HL-60/S4 (cell line): ENCODE data around the gene CHMP2A.
"Not testable (repeated sequence)": the region's sequence is repeated elsewhere in the genome, so short reads cannot be mapped to it uniquely, and the experiment has no call there.

Experiments used
- in situ Hi-C: fragments of 300-500 bp; cut with MboI; formaldehyde crosslinking; loops from 2 replicates; pipeline ENCODE4 v1.14.3; 2022; ENCODE audit warnings: low sequenced_read_pairs

CHMP2A gene

DNA sequence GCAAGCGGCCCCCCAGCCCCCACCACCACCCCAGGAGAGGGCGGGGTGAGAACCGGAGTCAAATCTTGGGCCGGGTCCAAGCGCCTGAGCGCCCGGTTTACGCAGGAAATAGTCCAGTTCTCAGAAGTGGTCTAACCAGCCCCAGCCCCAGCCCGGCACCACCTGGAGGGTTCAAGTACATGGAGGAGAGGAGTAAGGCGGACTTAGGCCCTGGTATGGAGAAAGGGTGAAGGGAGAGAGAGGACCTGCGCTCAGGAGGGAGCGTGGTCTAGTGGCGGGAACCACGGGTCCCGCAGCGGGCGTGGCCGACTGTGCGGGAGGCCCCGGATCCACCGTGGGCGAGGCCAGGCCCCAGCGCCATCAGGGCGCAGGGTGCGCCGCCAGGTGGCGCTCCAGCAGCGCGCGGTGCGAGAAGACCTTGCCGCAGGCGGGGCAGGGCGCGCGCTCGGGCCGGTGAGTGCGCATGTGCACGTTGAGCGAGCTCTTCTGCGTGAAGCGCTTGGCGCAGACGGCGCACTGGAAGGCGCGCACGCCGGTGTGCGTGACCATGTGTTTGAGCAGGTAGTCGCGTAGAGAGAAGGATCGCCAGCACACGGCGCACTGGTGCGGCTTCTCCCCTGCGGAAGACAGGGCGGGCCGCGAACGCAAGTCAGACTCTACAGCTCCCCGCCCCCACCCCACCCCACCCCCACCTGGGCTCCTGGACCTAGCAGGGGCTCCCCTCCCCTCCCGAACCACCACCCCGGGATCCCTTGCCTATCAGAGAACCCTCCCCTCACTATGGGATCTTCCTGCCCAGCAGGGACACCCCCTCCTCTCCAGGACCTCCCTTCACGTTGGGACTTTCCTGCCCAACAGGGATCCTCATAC is 41.0 kb downstream of the CHMP2A start:
- in situ Hi-C loops: no loop called here

DNA sequence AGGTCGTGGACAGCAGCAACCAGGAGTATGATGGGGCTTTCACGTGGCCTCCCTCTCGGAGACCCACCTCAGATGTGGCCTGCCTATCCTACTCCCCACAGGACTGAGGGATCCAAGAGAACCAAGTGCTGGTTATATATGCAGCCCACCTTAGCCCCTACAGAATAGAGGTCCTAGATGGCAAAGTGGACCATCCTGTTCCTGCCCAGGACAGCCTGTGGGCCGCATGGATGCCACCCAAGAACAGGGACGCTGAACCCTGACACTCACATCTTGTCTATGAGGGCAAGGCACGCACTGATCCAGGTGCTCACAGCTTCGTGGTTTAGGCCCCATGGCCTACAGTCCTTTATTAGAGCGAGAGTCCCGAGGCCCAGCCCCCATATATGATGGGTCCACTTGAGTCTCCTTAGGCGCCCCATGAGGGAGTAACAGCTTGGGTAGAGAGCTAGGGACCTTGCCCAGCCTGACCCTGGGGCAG is 41.7 kb downstream of the CHMP2A start:
- in situ Hi-C loops: no loop called here

DNA sequence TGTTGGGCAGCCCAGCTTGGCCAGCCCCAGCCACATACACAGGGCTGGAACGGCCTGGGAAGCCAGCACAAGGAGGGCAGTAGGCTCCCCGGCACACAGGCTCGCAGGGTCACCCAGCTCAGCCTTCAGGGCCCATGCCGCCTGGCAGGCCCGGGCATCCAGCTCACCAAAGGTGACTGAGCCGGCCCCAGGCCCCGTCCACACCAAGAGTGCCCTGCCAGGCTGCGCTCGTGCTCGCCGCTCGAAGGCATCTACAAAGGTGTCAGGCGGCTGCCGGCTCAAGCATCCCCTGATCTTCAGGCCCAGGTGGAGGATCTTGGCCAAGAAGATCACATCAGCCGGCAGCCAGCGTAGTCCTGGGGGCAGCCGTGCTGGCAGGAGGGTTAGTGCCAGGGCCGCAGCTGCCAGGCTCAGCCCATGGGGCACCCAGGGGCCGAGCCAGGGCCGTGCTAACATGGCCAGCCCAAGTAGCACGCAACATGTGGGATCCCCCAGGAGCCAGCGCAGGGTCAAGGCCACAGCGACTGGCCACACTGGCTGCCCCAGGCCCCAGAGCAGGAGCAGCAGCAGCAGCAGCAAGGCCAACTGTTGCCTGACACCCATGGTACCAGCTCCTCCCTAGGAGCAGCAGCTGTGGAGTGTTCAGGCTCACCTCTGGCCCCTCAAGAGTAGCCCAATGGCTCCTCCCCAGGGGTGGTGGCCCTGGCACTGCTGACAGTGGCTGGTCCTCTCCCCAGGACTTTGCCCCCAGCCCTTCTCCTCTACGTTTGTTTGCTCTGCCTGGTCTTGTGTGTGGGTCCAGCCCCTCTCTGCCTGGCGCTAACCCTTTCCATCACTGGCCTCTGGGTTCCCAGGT is 43.3 kb downstream of the CHMP2A start, which contains the start of gene SLC27A5:
SLC27A5 (minus strand) TSS at position 640 of the 856 bp plus-strand sequence; CDS start at position 603, 37 bp downstream.
- in situ Hi-C loops: no loop called here

DNA sequence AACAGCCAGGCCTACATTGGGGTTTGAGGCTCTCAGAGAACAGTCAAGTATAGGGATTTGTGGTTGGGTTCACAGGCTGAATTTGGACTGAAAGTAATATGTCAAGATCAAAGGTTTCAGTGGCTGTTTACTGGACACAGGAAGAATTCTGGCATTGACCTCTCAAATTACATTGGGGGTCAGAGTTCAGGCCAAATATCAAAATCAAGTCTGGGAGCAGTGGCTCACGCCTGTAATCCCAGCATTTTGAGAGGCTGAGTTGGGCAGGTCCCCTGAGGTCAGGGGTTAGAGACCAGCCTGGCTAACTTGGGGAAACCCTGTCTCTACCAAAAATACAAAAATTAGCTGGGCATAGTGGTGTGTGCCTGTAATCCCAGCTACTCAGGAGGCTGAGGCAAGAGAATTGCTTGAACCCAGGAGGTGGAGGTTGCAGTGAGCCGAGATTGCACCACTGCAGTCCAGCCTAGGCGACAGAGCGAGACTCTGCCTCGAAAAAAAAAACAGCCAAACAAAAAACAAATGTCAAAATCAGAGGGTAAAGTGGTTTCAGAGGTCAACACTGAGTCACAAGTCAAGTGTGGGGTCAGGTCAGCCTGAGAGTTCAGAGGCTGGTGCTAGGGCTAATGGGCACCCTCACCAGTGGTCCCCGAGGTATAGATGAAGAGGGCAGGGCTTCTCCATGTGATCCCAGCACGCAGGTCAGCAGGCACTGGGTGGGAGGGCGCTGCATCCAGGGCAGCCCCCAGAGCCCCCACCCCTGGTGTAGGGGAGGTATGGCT is 44.6 kb downstream of the CHMP2A start:
- in situ Hi-C loops: no loop called here

DNA sequence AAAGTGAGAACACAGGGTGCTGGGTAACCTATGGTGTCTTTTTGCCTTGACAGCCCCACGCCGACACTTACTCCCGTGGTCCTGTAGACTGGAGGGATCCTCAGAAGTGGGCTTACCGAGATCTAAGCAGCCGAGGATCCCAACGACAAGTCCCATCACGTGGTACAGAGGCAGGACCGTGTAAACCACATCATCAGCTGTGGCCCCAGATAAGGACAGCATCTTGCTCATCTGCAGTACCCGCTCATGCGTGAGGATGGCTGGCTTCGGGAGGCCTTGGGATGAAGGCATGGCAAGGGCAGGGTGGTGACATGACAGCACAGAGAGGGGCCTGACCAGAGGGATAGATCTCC is 45.2 kb downstream of the CHMP2A start:
- in situ Hi-C loops: no loop called here

DNA sequence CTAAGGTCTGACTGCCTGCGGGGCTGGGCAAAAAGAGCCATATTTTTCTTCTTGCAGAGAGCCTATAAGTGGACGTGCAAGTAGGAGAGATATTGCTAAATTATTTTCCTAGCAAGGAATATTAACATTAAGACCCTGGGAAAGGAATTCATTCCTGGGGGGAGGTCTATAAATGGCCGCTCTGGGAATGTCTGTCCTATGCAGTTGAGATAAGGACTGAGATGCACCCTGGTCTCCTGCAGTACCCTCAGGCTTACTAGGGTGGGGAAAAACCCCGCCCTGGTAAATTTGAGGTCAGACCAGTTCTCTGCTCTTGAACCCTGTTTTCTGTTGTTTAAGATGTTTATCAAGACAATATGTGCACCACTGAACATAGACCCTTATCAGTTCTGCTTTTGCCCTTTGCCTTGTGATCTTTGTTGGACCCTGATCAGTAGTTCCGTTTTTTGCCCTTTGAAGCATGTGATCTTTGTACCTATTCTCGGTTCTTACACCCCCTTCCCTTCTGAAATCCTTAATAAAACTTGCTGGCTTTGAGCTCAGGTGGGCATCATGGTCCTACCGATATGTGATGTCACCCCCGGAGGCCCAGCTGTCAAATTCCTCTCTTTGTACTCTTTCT is 47.2 kb downstream of the CHMP2A start:
- in situ Hi-C loops: not testable (repeated sequence)
